Liver (tissue), 9 donors: ENCODE measurements around the gene QPCT. TPM values are rescaled to one million over a fixed set of nuclear protein-coding genes. Genes with fewer than 3 reads are reported as not detected.

Source experiments
- DNase-seq: peaks from one replicate; pipeline ENCODE4 v3.0.0-alpha.2; 2017; ENCODE audit warnings: low spot score
- H3K27ac ChIP-seq, 2 donors: one replicate each; pipeline ENCODE4 v1.7.0; 2013; ENCODE audit warnings: inconsistent platforms in 2 of 2, low read length in 2 of 2, control low read depth in 1 of 2, low read depth in 1 of 2, mild to moderate bottlenecking in 1 of 2
- H3K27me3 ChIP-seq, 4 donors: one replicate each; pipeline versions ENCODE4 v1.6.1 to v1.7.0; 2013; ENCODE audit warnings: low read length in 3 of 4, inconsistent platforms in 1 of 4, mild to moderate bottlenecking in 1 of 4, moderate library complexity in 1 of 4; ENCODE audit not compliant: control insufficient read depth in 4 of 4, insufficient read depth in 4 of 4
- H3K36me3 ChIP-seq, 4 donors: one replicate each; pipeline versions ENCODE4 v1.6.1 to v1.7.0; 2013; ENCODE audit warnings: low read length in 3 of 4, mild to moderate bottlenecking in 3 of 4, low read depth in 1 of 4, moderate library complexity in 1 of 4; ENCODE audit not compliant: control insufficient read depth in 4 of 4, insufficient read depth in 3 of 4
- H3K4me1 ChIP-seq, 4 donors: one replicate each; pipeline versions ENCODE4 v1.6.1 to v1.7.0; 2013; ENCODE audit warnings: low read length in 3 of 4, mild to moderate bottlenecking in 3 of 4, moderate library complexity in 1 of 4; ENCODE audit not compliant: control insufficient read depth in 4 of 4, insufficient read depth in 4 of 4
- H3K4me3 ChIP-seq, 3 donors: one replicate each; pipeline versions ENCODE4 v1.6.1 to v1.7.0; 2013; ENCODE audit warnings: low read length in 3 of 3, control low read depth in 1 of 3, low read depth in 1 of 3, mild to moderate bottlenecking in 1 of 3
- H3K9ac ChIP-seq, 2 donors: one replicate each; pipeline ENCODE4 v1.7.0; 2013; ENCODE audit warnings: low read length in 2 of 2, mild to moderate bottlenecking in 2 of 2, moderate library complexity in 2 of 2, control low read depth in 1 of 2, low read depth in 1 of 2
- H3K9me3 ChIP-seq, 4 donors: one replicate each; pipeline versions ENCODE4 v1.6.1 to v1.7.0; 2013; ENCODE audit warnings: low read length in 3 of 4; ENCODE audit not compliant: control insufficient read depth in 4 of 4
- EGR1 ChIP-seq, 2 donors: IDR thresholded peaks; 2 replicates each; pipeline ENCODE4 v1.6.1; 2016 to 2018; ENCODE audit warnings: antibody characterized with exemption in 2 of 2, low read depth in 2 of 2
- FOXA1 ChIP-seq: IDR thresholded peaks from 2 replicates; pipeline ENCODE4 v1.6.1; 2016; ENCODE audit warnings: antibody characterized with exemption
- FOXA2 ChIP-seq: IDR thresholded peaks from 2 replicates; pipeline ENCODE4 v1.6.1; 2016; ENCODE audit warnings: antibody characterized with exemption
- GABPA ChIP-seq, 2 donors: IDR thresholded peaks in 1 of 2; conservative IDR thresholded peaks in 1 of 2; 2 replicates each; pipeline ENCODE4 v1.6.1; 2016; ENCODE audit warnings: antibody characterized with exemption in 2 of 2, mild to moderate bottlenecking in 1 of 2, moderate library complexity in 1 of 2
- HNF4A ChIP-seq, 2 donors: conservative IDR thresholded peaks; 2 replicates each; pipeline ENCODE4 v1.6.1; 2016; ENCODE audit warnings: antibody characterized with exemption in 2 of 2, mild to moderate bottlenecking in 2 of 2
- HNF4G ChIP-seq: IDR thresholded peaks from 2 replicates; pipeline ENCODE4 v1.6.1; 2016; ENCODE audit warnings: antibody characterized with exemption
- JUND ChIP-seq, 2 donors: IDR thresholded peaks; 2 replicates each; pipeline ENCODE4 v1.6.1; 2016; ENCODE audit warnings: antibody characterized with exemption in 2 of 2
- NR2F2 ChIP-seq: IDR thresholded peaks from 2 replicates; pipeline ENCODE4 v1.6.1; 2016; ENCODE audit warnings: antibody characterized with exemption
- RAD21 ChIP-seq, 2 donors: IDR thresholded peaks; 2 replicates each; pipeline ENCODE4 v1.6.1; 2016; ENCODE audit warnings: antibody characterized with exemption in 2 of 2, mild to moderate bottlenecking in 2 of 2
- SP1 ChIP-seq: IDR thresholded peaks from 2 replicates; pipeline ENCODE4 v1.6.1; 2018; ENCODE audit warnings: antibody characterized with exemption, mild to moderate bottlenecking
- YY1 ChIP-seq: IDR thresholded peaks from 2 replicates; pipeline ENCODE4 v1.6.1; 2016; ENCODE audit warnings: antibody characterized with exemption, mild to moderate bottlenecking
- WGBS: extraction: QIAGEN DNeasy Blood & Tissue Kit; methylation state at CpG from one replicate; pipeline ENCODE4 v1.1.7; 2013; 5-methylcytosine and 5-hydroxymethylcytosine counted together
- polyA plus RNA-seq, 2 donors: library from polyadenylated mRNA; stranded (reverse) in 1 of 2; unstranded in 1 of 2; fragments of 200-250 nt in 1 of 2; fragments of >200 nt in 1 of 2; fragmentation: Nextera tagmentation in 1 of 2; extraction: Ambion mirVana in 1 of 2; gene quantifications; one replicate each; pipeline versions ENCODE4 v1.2.1 to v1.2.3, GENCODE V29; 2013 to 2015
- total RNA-seq, 2 donors: library from RNA; depleted of rRNA; stranded (reverse); fragments of >200 nt; gene quantifications; one replicate each; pipeline ENCODE4 v1.2.3, GENCODE V29; 2014
- TF ChIP-seq, protein P1 (sequence below): IDR thresholded peaks from 2 replicates; pipeline ENCODE4 v1.6.1; 2016; ENCODE audit warnings: antibody characterized with exemption
- TF ChIP-seq, protein P2 (sequence below): IDR thresholded peaks from 2 replicates; pipeline ENCODE4 v1.6.1; 2016; ENCODE audit warnings: antibody characterized with exemption, mild to moderate bottlenecking
- TF ChIP-seq, protein P3 (sequence below): fragments of 150-350 bp; IDR thresholded peaks from 2 replicates; pipeline ENCODE4 v1.5.1; 2017; ENCODE audit warnings: improper control_type of control experiment, low read depth, low read length; ENCODE audit not compliant: missing input control
- donor health status: healthy.
- donor health status: healthy.
- donor health status: healthy.
- donor health status: healthy.
- donor health status: healthy.

The QPCT gene
- total and polyA plus RNA-seq, 4 donors, result 0.61 to 3.0 (median 1.2) TPM

DNA sequence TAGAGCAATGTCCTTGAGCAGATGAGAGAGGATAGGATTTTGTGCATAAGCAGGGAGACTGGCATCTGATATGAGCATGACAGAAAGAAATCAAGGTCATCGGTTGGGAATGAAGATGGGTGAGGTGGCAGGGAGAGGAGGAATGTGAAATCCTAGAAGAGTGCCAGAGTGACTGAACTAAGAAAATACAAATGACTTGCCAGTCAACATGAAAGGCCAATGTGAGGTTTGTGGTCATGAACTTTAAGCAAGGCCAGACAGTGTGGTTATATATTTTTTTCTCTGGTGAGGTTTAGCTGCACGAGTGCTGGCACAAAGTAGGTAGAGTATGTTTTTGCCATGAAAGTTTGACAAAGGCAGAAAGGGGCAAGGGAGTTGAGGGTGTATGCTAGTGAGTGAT is 21.2 kb downstream of the QPCT start (continued):
- TF ChIP-seq FOXA1 (no peak), JUND (IDR thresholded peaks at IDR 0.05) (no peak)

DNA sequence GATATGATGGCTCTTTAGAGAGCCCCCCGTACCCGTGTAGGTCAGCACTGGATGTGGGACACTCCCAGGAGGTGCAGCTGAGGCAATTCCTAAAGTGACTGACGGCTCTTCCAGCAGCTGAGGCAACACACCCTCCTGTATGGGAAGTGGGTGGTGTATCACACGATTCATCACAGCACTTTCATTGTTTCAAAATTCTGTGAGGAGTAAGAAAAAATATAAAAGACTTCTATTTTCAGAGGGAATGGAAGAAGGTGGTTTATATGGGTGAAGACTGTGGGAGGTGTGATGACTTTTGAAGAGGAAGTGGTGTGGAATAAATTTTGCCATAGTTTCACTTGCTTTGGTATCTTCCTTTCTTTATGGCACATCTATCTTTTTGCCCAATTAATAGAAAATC is 22.3 kb downstream of the QPCT start:
- H3K36me3 ChIP-seq, result no peaks in the 10 kb centered on the region
- no peak overlapping the region for H3K4me3 ChIP-seq
- no peaks in the 10 kb centered on the region for H3K9me3 ChIP-seq
- WGBS, result 67% methylated on average over 4 of the region's 4 CpGs
- no peak for DNase-seq
- no peak overlapping the region for H3K9ac ChIP-seq
- no peak overlapping the region for H3K27ac ChIP-seq
- H3K27me3 ChIP-seq, result no peaks in the 10 kb centered on the region
- no peaks in the 10 kb centered on the region for H3K4me1 ChIP-seq
- TF ChIP-seq FOXA1 (no peak), GABPA (IDR thresholded peaks at IDR 0.05 in 1 of 2, conservative IDR thresholded peaks at IDR 0.05 in 1 of 2) (no peak), NR2F2 (no peak), YY1 (no peak), HNF4G (no peak), FOXA2 (no peak), JUND (IDR thresholded peaks at IDR 0.05) (no peak), EGR1 (IDR thresholded peaks at IDR 0.05; ENCODE audit: low read depth in 2 of 2) (no peak)
- TF ChIP-seq, protein P1, sequence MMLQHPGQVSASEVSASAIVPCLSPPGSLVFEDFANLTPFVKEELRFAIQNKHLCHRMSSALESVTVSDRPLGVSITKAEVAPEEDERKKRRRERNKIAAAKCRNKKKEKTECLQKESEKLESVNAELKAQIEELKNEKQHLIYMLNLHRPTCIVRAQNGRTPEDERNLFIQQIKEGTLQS, result no peak
- TF ChIP-seq, protein P2, sequence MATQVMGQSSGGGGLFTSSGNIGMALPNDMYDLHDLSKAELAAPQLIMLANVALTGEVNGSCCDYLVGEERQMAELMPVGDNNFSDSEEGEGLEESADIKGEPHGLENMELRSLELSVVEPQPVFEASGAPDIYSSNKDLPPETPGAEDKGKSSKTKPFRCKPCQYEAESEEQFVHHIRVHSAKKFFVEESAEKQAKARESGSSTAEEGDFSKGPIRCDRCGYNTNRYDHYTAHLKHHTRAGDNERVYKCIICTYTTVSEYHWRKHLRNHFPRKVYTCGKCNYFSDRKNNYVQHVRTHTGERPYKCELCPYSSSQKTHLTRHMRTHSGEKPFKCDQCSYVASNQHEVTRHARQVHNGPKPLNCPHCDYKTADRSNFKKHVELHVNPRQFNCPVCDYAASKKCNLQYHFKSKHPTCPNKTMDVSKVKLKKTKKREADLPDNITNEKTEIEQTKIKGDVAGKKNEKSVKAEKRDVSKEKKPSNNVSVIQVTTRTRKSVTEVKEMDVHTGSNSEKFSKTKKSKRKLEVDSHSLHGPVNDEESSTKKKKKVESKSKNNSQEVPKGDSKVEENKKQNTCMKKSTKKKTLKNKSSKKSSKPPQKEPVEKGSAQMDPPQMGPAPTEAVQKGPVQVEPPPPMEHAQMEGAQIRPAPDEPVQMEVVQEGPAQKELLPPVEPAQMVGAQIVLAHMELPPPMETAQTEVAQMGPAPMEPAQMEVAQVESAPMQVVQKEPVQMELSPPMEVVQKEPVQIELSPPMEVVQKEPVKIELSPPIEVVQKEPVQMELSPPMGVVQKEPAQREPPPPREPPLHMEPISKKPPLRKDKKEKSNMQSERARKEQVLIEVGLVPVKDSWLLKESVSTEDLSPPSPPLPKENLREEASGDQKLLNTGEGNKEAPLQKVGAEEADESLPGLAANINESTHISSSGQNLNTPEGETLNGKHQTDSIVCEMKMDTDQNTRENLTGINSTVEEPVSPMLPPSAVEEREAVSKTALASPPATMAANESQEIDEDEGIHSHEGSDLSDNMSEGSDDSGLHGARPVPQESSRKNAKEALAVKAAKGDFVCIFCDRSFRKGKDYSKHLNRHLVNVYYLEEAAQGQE, result no peak

DNA sequence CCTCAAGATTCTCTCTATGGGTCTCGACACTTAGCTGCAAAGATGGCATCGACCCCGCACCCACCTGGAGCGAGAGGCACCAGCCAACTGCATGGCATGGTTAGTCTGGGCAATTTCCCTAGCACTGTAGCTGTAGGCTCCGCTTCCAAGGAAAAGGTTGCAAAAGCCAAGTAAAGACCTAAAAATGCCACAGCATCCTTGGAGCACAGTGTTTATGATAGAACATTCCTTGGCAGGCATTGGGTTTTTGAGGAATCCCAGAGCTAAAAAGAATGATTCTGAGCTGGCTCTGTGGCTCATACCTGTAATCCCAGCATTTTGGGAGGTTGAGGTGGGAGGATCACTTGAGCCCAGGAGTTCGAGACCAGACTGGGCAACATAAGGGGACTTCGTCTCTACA is 22.9 kb downstream of the QPCT start:
- WGBS, result 92% methylated on average over 7 of the region's 7 CpGs
- H3K27me3 ChIP-seq, result no peaks in the 10 kb centered on the region
- H3K9ac ChIP-seq, result no peak overlapping the region
- no peak overlapping the region for H3K4me3 ChIP-seq
- TF ChIP-seq RAD21 (IDR thresholded peaks at IDR 0.05) (no peak), HNF4A (conservative IDR thresholded peaks at IDR 0.05) (no peak), JUND (IDR thresholded peaks at IDR 0.05) (no peak), GABPA (IDR thresholded peaks at IDR 0.05 in 1 of 2, conservative IDR thresholded peaks at IDR 0.05 in 1 of 2) (no peak), SP1 (no peak), YY1 (no peak)
- TF ChIP-seq, protein P3, sequence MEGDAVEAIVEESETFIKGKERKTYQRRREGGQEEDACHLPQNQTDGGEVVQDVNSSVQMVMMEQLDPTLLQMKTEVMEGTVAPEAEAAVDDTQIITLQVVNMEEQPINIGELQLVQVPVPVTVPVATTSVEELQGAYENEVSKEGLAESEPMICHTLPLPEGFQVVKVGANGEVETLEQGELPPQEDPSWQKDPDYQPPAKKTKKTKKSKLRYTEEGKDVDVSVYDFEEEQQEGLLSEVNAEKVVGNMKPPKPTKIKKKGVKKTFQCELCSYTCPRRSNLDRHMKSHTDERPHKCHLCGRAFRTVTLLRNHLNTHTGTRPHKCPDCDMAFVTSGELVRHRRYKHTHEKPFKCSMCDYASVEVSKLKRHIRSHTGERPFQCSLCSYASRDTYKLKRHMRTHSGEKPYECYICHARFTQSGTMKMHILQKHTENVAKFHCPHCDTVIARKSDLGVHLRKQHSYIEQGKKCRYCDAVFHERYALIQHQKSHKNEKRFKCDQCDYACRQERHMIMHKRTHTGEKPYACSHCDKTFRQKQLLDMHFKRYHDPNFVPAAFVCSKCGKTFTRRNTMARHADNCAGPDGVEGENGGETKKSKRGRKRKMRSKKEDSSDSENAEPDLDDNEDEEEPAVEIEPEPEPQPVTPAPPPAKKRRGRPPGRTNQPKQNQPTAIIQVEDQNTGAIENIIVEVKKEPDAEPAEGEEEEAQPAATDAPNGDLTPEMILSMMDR, result no peak
- no peaks in the 10 kb centered on the region for H3K9me3 ChIP-seq
- H3K27ac ChIP-seq, result no peak overlapping the region
- no peak for DNase-seq
- H3K36me3 ChIP-seq, result no peaks in the 10 kb centered on the region
- no peaks in the 10 kb centered on the region for H3K4me1 ChIP-seq
